Fibroblast of pulmonary artery (primary cell): Measurements from ENCODE around the gene MARCHF9.
A peak's percentile ranks its signal among the peaks of the same experiment; 100 is the strongest.

Source experiments
- DNase-seq: peaks from one replicate; pipeline ENCODE4 v3.0.0-alpha.2; 2010; ENCODE audit warnings: low read depth
- H3K4me3 ChIP-seq: replicated peaks from 2 replicates; pipeline ENCODE4 v1.5.1; 2011; ENCODE audit warnings: low read depth, mild to moderate bottlenecking, control low read depth, low read length, moderate library complexity
- CTCF ChIP-seq: IDR thresholded peaks from 2 replicates; pipeline ENCODE4 v1.5.1; 2011; ENCODE audit warnings: mild to moderate bottlenecking, control low read depth, low read length, inconsistent platforms; ENCODE audit errors: missing control alignments

Gene MARCHF9

GRCh38 chr12:57757771-57758170, 2.9 kb downstream of the MARCHF9 start:
- H3K4me3 ChIP-seq: no peak overlapping the region
- DNase-seq: no peak
- no peak for TF ChIP-seq CTCF

GRCh38 chr12:57758552-57759359, 3.9 kb downstream of the MARCHF9 start:
- TF ChIP-seq CTCF: no peak
- no peak for DNase-seq
- no peak overlapping the region for H3K4me3 ChIP-seq

GRCh38 chr12:57759360-57759980, 4.6 kb downstream of the MARCHF9 start:
- H3K4me3 ChIP-seq: no peak overlapping the region
- peak; percentile 40 for DNase-seq
- peak; percentile 53 for TF ChIP-seq CTCF

- no peak for DNase-seq
- TF ChIP-seq CTCF: no peak
- no peak overlapping the region for H3K4me3 ChIP-seq
Observed at GRCh38 chr12:57760347-57760982, 5.6 kb downstream of the MARCHF9 start.

- no peak for TF ChIP-seq CTCF
- DNase-seq: no peak
- no peak overlapping the region for H3K4me3 ChIP-seq
Observed at GRCh38 chr12:57761391-57761998, 6.6 kb downstream of the MARCHF9 start.

- TF ChIP-seq CTCF: no peak
- no peak overlapping the region for H3K4me3 ChIP-seq
- no peak for DNase-seq
Observed at GRCh38 chr12:57762463-57762862, 7.6 kb downstream of the MARCHF9 start.
